ENCODE data around the gene LHX1. TPM values are rescaled to one million over a fixed set of nuclear protein-coding genes. Genes with fewer than 3 reads are reported as not detected.

LHX1 gene
- total and polyA plus RNA-seq, 2 of the 8 experiments (the other 6 are each of a cell fraction or from before 2014, with no cell fraction given), result 0.26 to 0.93 TPM

DNA sequence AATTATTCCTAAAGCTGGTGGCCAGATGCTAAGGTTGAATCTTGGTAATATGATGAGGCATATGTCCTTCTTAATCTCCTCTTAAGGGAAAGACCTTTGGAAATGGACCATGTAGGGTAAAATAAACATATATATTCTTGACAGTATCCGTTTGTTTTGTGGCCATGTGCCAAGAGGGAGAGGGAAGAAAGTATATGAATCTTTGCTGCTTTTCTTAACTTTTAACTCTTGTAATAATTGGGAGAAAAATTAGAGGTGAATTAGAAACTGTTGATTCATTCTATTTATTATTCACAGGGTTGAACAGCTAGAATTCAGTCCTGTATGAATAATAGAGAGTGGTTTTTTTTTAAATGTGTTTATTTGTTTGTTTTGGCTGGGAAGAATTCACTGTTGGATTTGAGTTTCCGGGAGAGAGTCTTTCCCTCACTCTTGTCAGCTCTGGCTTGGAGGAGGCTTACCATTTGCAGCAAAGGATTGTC lies 43.0 kb downstream of the LHX1 start:
- peaks cover 0 to 18% of the 10 kb centered on the region in 2 experiments; a peak in 1 of 4 replicates for H3K79me2 ChIP-seq (ENCODE audit: control insufficient read depth in 1 of 2, insufficient read depth in 2 of 2, low read length in 2 of 2)
- 92% methylated on average over 2 of the region's 2 CpGs; no CpG with 5 or more reads in 1 of the 2 experiments for WGBS, 2 experiments (ENCODE audit: extremely low coverage in 1 of 2, insufficient coverage in 1 of 2, insufficient read length in 1 of 2, insufficient replicate concordance in 2 of 2, low coverage in 1 of 2, low lambda C conversion rate in 2 of 2, missing lambda C conversion rate in 1 of 2)
- POLR2A ChIA-PET (ENCODE audit: partially characterized antibody), result no interaction called here

More for the DNA sequence above, 43.0 kb downstream of the LHX1 start:
- H3K27me3 ChIP-seq (replicated peaks in 1 of 4; ENCODE audit: control insufficient read depth in 3 of 4, extremely low read depth in 1 of 4, insufficient read depth in 3 of 4, low read length in 3 of 4), result no peaks in the 10 kb centered on the region
- H2AFZ ChIP-seq (ENCODE audit: low read length), result no peak overlapping the region
- H3K4me2 ChIP-seq (ENCODE audit: insufficient read depth in 1 of 2, low read depth in 2 of 2, low read length in 2 of 2), result no peak overlapping the region
- H2BK5ac ChIP-seq (ENCODE audit: low read depth, low read length), result no peak overlapping the region
- no peak overlapping the region for H3K18ac ChIP-seq (ENCODE audit: extremely low read depth, low read length)
- no peak overlapping the region for H3K56ac ChIP-seq (replicated peaks; ENCODE audit: insufficient read length, low read depth, low read length)
- no peaks in the 10 kb centered on the region for H3K23me2 ChIP-seq (ENCODE audit: low read depth, low read length)
- no peaks in the 10 kb centered on the region for H3K4me1 ChIP-seq (replicated peaks in 1 of 4; ENCODE audit: control insufficient read depth in 3 of 4, insufficient read depth in 4 of 4, low read length in 3 of 4)
- CTCF ChIA-PET (ENCODE audit: partially characterized antibody), result interaction anchor here (1.2 kb wide), 1 partner anchor 66 kb away, joined by 4 read pairs; no protein-coding TSS in a partner anchor
- no peak overlapping the region for H2BK15ac ChIP-seq (ENCODE audit: low read length)
- H4K91ac ChIP-seq (replicated peaks; ENCODE audit: insufficient read length, low read length), result no peak overlapping the region
- no peak overlapping the region for H2BK12ac ChIP-seq (ENCODE audit: low read depth, low read length)
- no peaks in the 10 kb centered on the region for H3K9me3 ChIP-seq (ENCODE audit: insufficient read depth in 2 of 2, low read depth in 1 of 2, low read length in 1 of 2)
- no peaks in the 10 kb centered on the region; the same call in 1 of the 2 replicates for H3K79me1 ChIP-seq (ENCODE audit: low read depth, low read length)
- no peak overlapping the region for H3K27ac ChIP-seq (ENCODE audit: low read depth, low read length)
- no peak overlapping the region for H2BK120ac ChIP-seq (replicated peaks; ENCODE audit: low read depth, low read length)
- H2BK20ac ChIP-seq (ENCODE audit: low read length), result no peak overlapping the region
- no peak overlapping the region for H3K4ac ChIP-seq (replicated peaks; ENCODE audit: insufficient read length, low read depth, low read length)
- H3K23ac ChIP-seq (ENCODE audit: insufficient read length), result no peak overlapping the region
- TF ChIP-seq CEBPB (IDR thresholded peaks at IDR 0.05; ENCODE audit: low read depth, low read length) (no peak), TAF1 (IDR thresholded peaks at IDR 0.05; ENCODE audit: low read depth, low read length) (no peak), CREB1 (IDR thresholded peaks at IDR 0.05) (no peak), ZNF274 (IDR thresholded peaks at IDR 0.05; ENCODE audit: borderline replicate concordance, extremely low read depth, low read length) (no peak), JUND (IDR thresholded peaks at IDR 0.05; ENCODE audit: low read length) (no peak), ASH2L (IDR thresholded peaks at IDR 0.05; ENCODE audit: low read length) (no peak), RAD21 (IDR thresholded peaks at IDR 0.05 in 1 of 2, conservative IDR thresholded peaks at IDR 0.05 in 1 of 2; ENCODE audit: low read depth in 2 of 2, low read length in 2 of 2) (no peak)
- no peak overlapping the region for H4K5ac ChIP-seq (ENCODE audit: insufficient read length, low read depth, low read length)
- H3K14ac ChIP-seq (ENCODE audit: insufficient read length), result no peak overlapping the region
- no peak overlapping the region for H3K4me3 ChIP-seq (ENCODE audit: extremely low read depth in 1 of 4, insufficient read depth in 2 of 4, low read depth in 3 of 4, low read length in 4 of 4)
- H4K20me1 ChIP-seq (replicated peaks in 1 of 2; ENCODE audit: control insufficient read depth in 1 of 2, insufficient read depth in 2 of 2, low read length in 2 of 2), result peaks cover 0 to 2% of the 10 kb centered on the region in 2 experiments
- no peak overlapping the region for H3K9ac ChIP-seq (replicated peaks in 1 of 4; ENCODE audit: extremely low read depth in 1 of 4, low read depth in 3 of 4, low read length in 3 of 4)
- H4K8ac ChIP-seq (ENCODE audit: extremely low read depth, insufficient read depth, low read length), result no peak overlapping the region
- H3K36me3 ChIP-seq (ENCODE audit: control insufficient read depth in 2 of 4, insufficient read depth in 4 of 4, low read length in 3 of 4), result no peaks in the 10 kb centered on the region; a peak in 1 of 8 replicates
- DNase-seq (ENCODE audit: low read depth in 1 of 2, low spot score in 2 of 2), result no peak
- FAIRE-seq, result no peak
- no peak overlapping the region for H2AK5ac ChIP-seq (ENCODE audit: low read depth, low read length)

Measured in H1 (cell line).